Measurements from ENCODE around the gene HTR3C.

Gene HTR3C

GRCh38 chr3:184097556-184097955, 44.7 kb downstream of the HTR3C start:
- no peak for DNase-seq

- no peak for DNase-seq
Measured at GRCh38 chr3:184099806-184100686, 47.2 kb downstream of the HTR3C start.
